Activated CD8-positive, alpha-beta memory T cell treated with anti-CD3 and anti-CD28 coated beads, Interleukin-2, amount 50 U/mL, for 24 hours (primary cell): ENCODE measurements around the gene RABGAP1L.
"Not testable (repeated sequence)": the region's sequence is repeated elsewhere in the genome, so short reads cannot be mapped to it uniquely, and the experiment has no call there.

ENCODE experiments used
- DNase-seq: peaks from one replicate; pipeline ENCODE4 v3.0.0-alpha.2; 2020; ENCODE audit errors: extremely low read depth

RABGAP1L gene

GRCh38 chr1:174568551-174568950 is 409.2 kb downstream of the RABGAP1L start:
- DNase-seq = no peak

GRCh38 chr1:174569240-174569639 is 409.9 kb downstream of the RABGAP1L start:
- no peak for DNase-seq

DNA sequence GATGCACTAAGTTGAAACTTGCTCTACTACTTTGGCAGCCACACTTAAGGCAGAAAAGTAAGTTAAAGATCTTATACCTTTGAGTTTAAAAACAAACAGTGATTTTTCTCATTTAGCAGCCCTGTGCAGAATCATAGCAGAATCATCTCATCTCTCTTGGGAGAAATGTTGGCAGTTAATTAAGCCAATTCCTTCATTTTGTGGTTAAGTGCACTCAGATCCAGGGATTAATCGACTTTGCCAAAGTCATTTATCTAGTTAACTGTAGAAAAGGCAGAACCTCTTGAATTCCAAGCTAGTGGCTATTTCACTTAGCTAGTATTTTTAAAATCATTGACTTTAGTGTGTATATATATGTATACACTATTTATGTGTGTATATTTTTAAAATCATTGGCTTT is 413.5 kb downstream of the RABGAP1L start:
- DNase-seq = no peak

DNA sequence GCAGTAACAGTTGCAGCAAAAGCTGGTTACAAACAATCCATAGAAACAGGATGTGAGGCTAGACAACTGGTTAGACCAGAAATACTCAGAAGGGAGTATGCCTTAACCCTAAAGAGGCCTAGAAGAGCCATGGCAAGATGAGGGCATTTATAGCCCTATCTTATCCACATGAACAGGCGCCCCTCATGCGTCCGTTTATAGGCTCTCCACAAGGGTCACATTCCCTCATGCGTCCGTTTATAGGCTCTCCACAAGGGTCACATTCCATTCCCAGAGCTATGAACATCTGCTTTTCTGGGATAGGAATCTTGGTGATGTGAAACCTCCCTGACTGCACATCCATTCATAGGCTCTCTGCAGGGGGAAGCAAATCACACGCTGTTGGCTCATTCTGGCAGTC is 416.8 kb downstream of the RABGAP1L start:
- not testable (repeated sequence) for DNase-seq

- DNase-seq = no peak
Measured at GRCh38 chr1:174577681-174578080, 418.4 kb downstream of the RABGAP1L start.

GRCh38 chr1:174580801-174581200 is 421.5 kb downstream of the RABGAP1L start:
- no peak for DNase-seq

- DNase-seq = no peak
Measured at GRCh38 chr1:174583316-174583715, 424.0 kb downstream of the RABGAP1L start.

GRCh38 chr1:174584071-174584470 is 424.8 kb downstream of the RABGAP1L start:
- DNase-seq = no peak

- not testable (repeated sequence) for DNase-seq
Measured at GRCh38 chr1:174588618-174589017, 429.3 kb downstream of the RABGAP1L start.

GRCh38 chr1:174605198-174605597 is 445.9 kb downstream of the RABGAP1L start:
- DNase-seq = no peak

- DNase-seq = no peak
Measured at GRCh38 chr1:174606471-174606870, 447.2 kb downstream of the RABGAP1L start.

DNA sequence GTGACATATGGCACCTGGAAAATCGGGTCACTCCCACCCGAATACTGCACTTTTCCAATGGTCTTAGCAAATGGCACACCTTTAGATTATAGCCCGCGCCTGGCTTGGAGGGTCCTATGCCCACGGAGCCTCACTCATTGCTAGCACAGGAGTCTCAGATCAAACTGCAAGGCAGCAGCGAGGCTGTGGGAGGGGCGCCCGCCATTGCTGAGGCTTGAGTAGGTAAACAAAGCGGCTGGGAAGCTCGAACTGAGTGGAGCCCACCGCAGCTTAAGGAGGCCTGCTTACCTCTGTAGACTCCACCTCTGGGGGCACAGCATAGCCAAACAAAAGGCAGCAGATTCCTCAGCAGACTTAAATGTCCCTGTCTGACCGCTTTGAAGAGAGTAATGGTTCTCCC is 458.6 kb downstream of the RABGAP1L start:
- DNase-seq = not testable (repeated sequence)

- no peak for DNase-seq
Measured at GRCh38 chr1:174623324-174624035, 464.2 kb downstream of the RABGAP1L start.

DNA sequence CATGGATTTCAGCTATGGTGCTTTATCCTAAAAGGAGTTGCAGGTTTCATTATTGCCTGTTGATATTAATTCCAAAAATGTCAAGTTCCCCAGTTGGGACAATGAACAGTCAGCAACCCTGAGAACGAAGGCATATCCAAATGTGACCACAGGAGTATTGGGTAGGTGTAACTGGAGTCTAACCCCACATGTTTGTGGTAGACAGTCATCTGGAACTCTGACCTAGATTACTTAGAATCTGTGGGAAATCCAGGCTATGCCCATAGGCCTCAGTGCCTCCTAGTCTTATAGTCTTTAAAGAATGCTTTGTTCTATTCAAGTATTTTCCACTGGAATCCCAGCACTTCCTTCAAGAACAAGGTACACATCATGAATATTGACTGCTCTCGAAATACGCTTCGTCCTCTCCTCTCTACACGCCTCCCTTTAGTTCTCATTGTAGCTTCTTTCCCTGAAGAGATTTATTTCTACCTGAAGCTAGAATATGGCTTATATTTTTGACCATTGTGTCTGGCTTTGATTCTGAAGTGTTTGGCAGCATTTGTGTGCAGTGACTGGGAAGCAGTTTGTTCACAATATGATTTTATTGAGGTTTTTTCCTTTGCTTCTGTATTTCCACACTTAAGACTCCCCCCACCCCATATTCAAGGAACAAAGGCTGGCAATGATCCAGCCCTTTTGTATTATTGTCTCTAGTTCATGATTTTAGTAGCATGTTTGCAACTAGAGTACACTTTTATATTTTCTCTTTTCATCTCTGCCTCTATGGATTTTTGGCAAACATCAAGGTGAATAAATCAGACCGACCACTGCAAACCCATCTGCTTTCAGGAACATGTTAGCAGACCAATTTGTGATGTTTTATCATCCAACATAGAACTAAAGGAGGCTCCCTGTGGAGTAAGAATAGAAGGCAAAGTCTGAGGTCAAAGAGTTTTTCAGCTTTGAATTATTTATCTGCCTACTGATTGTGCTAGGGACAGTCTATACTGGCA is 467.0 kb downstream of the RABGAP1L start:
- no peak for DNase-seq

DNA sequence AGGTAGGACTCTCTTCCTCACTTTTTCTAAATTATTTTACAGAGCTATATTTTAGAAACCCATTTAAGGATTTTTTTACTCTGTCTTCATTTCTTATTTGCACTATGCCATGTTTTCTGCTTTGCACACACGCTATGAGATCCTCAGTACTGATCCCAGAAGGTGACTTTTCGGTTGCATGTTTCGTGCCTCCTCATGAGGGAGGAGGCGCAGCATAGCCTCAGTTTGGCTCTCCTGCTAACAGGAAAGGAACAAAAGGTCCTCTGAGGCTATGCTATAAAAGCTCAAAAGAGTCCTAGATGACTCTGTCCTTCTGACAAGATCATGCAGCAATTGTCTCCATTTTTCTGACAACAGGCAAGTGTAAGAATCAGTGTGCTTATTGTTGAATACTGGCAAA is 478.2 kb downstream of the RABGAP1L start:
- no peak for DNase-seq

DNA sequence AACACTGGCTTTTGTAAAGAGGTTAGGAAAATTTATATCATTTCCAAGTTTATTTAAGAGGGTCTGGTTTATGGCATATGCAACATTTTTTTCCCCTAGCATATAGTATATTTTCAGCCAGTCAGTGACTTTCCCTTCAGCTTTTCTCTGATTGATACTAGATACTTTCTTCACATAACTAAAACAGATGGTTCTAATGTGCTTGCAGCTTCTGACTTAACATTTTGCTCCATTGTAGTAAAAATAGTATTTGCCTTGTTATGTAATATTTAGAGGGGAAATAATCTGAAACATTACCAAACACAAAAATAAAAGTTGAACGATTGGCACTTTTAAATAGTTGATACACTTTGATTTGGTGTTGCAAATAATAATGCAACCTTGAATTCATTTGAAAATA is 480.1 kb downstream of the RABGAP1L start:
- no peak for DNase-seq

DNA sequence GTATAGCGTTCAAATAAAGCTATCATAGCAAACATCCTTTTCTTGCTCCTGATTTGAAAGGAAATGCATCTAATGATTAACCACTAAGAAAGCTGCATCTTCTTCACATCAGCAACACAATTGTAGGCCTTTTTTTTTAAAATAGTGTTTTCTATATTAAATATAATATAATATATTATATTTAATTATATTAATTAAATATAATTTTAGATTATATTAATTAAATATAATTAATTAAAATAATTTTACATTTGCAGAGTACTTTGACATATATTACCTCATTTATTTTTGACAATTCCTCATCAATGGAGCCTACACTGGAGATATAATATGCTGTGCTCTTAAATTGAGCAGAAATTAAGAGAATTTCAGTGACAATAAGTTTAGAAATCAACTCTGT is 481.5 kb downstream of the RABGAP1L start:
- DNase-seq = no peak

GRCh38 chr1:174642393-174642792 is 483.1 kb downstream of the RABGAP1L start:
- DNase-seq = no peak

- DNase-seq = no peak
Measured at GRCh38 chr1:174643206-174643605, 483.9 kb downstream of the RABGAP1L start.

DNA sequence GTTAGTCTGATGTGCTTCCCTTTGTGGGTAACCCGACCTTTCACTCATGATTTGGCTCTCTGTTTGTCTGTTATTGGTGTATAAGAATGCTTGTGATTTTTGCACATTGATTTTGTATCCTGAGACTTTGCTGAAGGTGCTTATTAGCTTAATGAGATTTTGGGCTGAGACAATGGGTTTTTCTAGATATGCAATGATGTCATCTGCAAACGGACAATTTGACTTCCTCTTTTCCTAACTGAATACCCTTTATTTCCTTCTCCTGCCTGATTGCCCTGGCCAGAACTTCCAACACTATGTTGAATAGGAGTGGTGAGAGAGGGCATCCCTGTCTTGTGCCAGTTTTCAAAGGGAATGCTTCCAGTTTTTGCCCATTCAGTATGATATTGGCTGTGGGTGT is 490.3 kb downstream of the RABGAP1L start:
- DNase-seq = not testable (repeated sequence)

- no peak for DNase-seq
Measured at GRCh38 chr1:174652569-174653280, 493.4 kb downstream of the RABGAP1L start.

DNA sequence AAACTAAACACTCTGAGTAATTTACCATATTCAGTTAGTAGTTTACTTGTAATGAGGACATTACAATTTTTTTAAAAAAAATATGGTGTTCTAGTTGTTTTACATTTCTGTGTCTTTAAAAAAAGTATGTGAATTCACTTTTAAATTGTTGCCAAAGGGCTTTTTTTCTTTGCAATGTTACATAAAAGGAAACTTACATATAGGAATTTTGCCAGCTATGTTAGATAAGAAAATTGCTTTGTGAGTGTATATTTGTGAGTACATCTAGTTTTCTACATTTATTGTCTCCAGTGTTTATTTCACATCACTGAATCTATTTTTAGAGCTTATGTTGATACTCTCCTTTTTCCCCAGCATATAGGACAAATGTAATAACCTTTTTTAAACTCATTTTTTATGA is 495.2 kb downstream of the RABGAP1L start:
- no peak for DNase-seq
